ENCODE measurements around the gene LTO1. TPM values are rescaled to one million over a fixed set of nuclear protein-coding genes. Genes with fewer than 3 reads are reported as not detected.

The LTO1 gene
- total RNA-seq, 1 donor from 2014 or later = 21.4 TPM

DNA sequence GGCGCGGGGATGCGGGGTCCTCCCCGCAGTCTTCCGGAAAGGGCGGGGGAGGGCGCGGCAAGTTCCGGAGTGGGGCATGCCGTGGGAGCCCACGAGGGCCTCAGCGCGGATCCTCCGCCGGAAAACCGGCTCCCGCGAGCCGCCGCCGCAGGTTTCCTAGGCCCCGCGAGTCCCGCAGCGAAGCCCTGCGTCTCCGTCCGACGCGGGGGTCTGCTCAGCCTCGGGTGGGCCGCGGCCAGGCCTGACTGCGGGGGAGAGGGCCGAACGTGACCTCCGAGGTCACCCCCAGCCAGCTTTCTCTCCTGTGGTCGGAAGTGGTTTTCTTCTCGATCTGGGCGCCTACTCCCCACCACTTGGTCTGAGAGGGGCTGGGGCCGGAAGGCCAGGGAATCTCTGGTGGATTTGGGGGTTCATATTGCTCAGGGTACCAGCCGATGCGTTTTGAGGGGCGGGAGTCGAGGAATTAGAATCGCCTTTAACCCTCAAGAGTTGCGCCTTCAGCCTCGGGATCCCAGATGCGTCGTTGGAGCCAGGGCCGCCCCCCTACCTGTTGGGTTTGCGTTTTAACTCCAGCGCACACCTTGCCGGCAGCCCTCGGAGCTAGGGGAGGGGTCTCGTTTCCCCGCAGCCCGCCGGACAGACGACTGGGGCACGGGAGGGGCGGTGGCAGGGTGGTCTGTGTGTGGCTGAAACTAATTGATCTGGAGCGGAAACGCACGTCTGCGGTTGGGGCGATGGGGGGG, 37.8 kb downstream of the LTO1 start:
- TF ChIP-seq, protein P1, sequence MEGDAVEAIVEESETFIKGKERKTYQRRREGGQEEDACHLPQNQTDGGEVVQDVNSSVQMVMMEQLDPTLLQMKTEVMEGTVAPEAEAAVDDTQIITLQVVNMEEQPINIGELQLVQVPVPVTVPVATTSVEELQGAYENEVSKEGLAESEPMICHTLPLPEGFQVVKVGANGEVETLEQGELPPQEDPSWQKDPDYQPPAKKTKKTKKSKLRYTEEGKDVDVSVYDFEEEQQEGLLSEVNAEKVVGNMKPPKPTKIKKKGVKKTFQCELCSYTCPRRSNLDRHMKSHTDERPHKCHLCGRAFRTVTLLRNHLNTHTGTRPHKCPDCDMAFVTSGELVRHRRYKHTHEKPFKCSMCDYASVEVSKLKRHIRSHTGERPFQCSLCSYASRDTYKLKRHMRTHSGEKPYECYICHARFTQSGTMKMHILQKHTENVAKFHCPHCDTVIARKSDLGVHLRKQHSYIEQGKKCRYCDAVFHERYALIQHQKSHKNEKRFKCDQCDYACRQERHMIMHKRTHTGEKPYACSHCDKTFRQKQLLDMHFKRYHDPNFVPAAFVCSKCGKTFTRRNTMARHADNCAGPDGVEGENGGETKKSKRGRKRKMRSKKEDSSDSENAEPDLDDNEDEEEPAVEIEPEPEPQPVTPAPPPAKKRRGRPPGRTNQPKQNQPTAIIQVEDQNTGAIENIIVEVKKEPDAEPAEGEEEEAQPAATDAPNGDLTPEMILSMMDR (IDR thresholded peaks at IDR 0.05) = no peak
- DNase-seq (ENCODE audit: extremely low spot score, unreplicated experiment) = no peak
- no peaks in the 10 kb centered on the region for H3K27me3 Mint-ChIP-seq (ENCODE audit: unreplicated experiment)
- peaks cover 27% of the 10 kb centered on the region for H3K4me1 Mint-ChIP-seq (ENCODE audit: unreplicated experiment)
- H3K9me3 Mint-ChIP-seq (ENCODE audit: unreplicated experiment) = no peaks in the 10 kb centered on the region
- H3K27ac Mint-ChIP-seq (ENCODE audit: unreplicated experiment) = no peak overlapping the region
- no peaks in the 10 kb centered on the region for H3K36me3 Mint-ChIP-seq (ENCODE audit: unreplicated experiment)
- peak overlapping the region; percentile 42 for H3K4me3 Mint-ChIP-seq (ENCODE audit: unreplicated experiment)

DNA sequence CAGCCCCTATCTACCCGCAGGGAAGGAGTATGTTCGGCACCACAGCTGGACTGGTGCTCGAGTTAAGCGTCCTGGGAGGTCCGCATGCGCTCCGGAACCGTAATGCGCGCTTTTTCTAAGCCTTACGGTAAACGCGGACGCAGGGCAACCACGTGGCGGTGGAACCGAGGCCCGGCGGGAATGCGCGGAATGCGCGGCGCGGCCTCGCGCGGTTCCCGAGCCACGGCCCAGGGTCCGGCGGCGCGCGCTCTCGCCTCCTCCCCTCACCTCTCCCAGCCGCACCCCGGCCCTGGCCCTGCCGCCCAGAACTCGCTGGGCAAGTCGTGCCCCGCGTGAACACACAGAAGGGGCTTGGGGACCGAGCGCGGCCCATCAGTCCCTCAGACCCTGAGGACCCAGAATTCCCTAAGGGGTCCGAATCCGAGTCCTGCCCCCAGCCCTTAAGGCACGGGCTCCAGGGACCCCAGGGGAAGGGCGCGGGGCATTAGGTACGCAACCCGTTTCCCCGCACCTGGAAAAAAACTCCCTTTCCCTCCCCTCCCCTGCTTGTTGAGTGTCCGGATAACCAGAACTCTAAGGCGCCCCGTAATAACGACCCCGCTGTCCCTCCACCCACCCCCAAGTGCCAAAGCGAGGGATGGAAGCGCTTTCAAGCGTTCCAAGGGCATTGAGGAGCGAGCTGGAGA, 38.5 kb downstream of the LTO1 start:
- peaks cover 27% of the 10 kb centered on the region for H3K4me1 Mint-ChIP-seq (ENCODE audit: unreplicated experiment)
- H3K36me3 Mint-ChIP-seq (ENCODE audit: unreplicated experiment) = no peaks in the 10 kb centered on the region
- peak overlapping the region; percentile 63 for H3K4me3 Mint-ChIP-seq (ENCODE audit: unreplicated experiment)
- peak overlapping the region; percentile 44 for H3K27ac Mint-ChIP-seq (ENCODE audit: unreplicated experiment)
- no peaks in the 10 kb centered on the region for H3K27me3 Mint-ChIP-seq (ENCODE audit: unreplicated experiment)
- DNase-seq (ENCODE audit: extremely low spot score, unreplicated experiment) = no peak
- TF ChIP-seq, protein P1 (IDR thresholded peaks at IDR 0.05) = no peak
- H3K9me3 Mint-ChIP-seq (ENCODE audit: unreplicated experiment) = no peaks in the 10 kb centered on the region

DNA sequence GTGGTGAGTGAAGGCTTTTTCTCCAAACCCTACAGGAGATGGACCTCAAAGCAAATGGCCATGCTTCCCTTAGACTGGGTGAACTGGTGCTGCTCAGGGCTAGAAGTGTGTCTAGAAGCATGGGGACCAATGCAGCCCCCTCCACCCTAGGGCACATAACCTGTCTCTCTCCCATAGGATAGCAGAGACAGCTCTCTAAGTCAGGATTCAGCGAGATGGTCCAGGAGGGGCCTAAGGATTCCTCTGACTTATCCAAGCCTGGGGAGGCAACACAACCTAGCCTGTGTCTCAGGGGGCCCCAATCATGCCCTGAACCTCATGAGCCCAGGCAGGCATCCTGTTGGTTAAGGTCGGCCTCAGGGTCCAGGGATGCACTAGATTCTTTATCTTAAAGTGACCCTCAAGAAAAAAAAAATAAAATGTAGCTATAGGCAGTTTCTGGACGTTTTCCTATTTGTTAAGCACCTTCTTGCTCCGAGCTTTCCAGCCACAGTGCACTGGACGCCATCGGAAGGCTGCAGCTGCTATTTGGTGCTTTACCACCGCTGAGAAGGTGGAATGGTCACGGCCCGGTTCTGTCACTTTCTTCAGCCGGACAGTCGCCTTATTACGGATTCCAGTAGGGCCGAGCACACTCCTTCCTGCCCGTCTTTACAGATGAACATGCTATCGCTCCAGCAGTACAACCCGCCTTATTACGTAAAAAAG, 39.2 kb downstream of the LTO1 start:
- TF ChIP-seq, protein P1 (IDR thresholded peaks at IDR 0.05) = no peak
- H3K9me3 Mint-ChIP-seq (ENCODE audit: unreplicated experiment) = no peaks in the 10 kb centered on the region
- H3K36me3 Mint-ChIP-seq (ENCODE audit: unreplicated experiment) = no peaks in the 10 kb centered on the region
- H3K4me1 Mint-ChIP-seq (ENCODE audit: unreplicated experiment) = peaks cover 27% of the 10 kb centered on the region
- H3K4me3 Mint-ChIP-seq (ENCODE audit: unreplicated experiment) = peak overlapping the region; percentile 63
- no peak for DNase-seq (ENCODE audit: extremely low spot score, unreplicated experiment)
- no peaks in the 10 kb centered on the region for H3K27me3 Mint-ChIP-seq (ENCODE audit: unreplicated experiment)
- no peak overlapping the region for H3K27ac Mint-ChIP-seq (ENCODE audit: unreplicated experiment)

DNA sequence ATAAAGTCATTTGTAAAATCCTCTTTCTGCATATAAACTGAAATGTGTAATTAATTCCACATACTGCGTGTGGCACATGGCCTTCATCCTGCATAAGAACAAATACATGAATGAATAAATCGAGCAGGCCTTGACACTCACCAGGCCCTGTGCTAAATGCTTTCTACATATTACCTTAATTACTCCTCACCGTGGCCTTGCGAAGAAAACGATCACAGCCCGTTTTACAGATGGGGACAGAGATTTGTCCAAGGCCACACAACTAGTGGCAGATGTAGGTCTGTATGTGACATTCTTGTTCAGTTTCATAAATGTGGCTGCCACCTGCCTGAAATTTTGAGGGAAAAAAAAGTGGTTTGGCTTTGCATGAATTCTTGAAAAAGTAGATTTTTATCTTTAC, 40.0 kb downstream of the LTO1 start:
- Mint-ChIP-seq H3K4me1 (ENCODE audit: unreplicated experiment) (peaks cover 23% of the 10 kb centered on the region), H3K4me3 (ENCODE audit: unreplicated experiment) (no peak overlapping the region), H3K9me3 (ENCODE audit: unreplicated experiment) (no peaks in the 10 kb centered on the region), H3K27ac (ENCODE audit: unreplicated experiment) (no peak overlapping the region), H3K27me3 (ENCODE audit: unreplicated experiment) (no peaks in the 10 kb centered on the region), H3K36me3 (ENCODE audit: unreplicated experiment) (no peaks in the 10 kb centered on the region)
- no peak for DNase-seq (ENCODE audit: extremely low spot score, unreplicated experiment)
- TF ChIP-seq, protein P1 (IDR thresholded peaks at IDR 0.05) = no peak

DNA sequence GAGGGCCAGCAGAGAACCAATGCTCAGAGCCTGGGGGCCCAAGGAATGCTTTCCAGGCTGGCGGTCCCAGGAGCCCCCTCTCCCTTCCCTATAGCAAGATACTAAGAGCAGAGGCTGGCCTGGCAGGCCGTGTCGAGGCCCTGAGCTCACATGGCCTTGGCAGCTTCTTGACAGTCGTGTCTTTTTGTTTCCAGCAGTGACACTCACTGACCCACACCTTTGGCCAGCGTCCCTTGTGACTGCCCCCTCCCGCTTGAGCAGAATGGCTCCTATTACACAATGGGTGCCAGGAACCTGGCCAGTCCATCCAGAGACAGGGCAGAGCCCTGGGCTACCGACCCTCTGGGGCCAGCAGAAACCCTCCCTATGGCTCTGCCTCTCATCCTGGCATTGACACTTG, 40.6 kb downstream of the LTO1 start:
- DNase-seq (ENCODE audit: extremely low spot score, unreplicated experiment) = no peak
- Mint-ChIP-seq H3K27ac (ENCODE audit: unreplicated experiment) (no peak overlapping the region), H3K36me3 (ENCODE audit: unreplicated experiment) (peaks cover 2% of the 10 kb centered on the region), H3K4me3 (ENCODE audit: unreplicated experiment) (no peak overlapping the region), H3K27me3 (ENCODE audit: unreplicated experiment) (no peaks in the 10 kb centered on the region), H3K9me3 (ENCODE audit: unreplicated experiment) (peaks cover 5% of the 10 kb centered on the region), H3K4me1 (ENCODE audit: unreplicated experiment) (peaks cover 17% of the 10 kb centered on the region)
- TF ChIP-seq, protein P1 (IDR thresholded peaks at IDR 0.05) = no peak
